Mucosa of descending colon (tissue), 3 donors: ENCODE results near the gene SIN3B. TPM values are rescaled to one million over a fixed set of nuclear protein-coding genes. Genes with fewer than 3 reads are reported as not detected.
A peak's percentile ranks its signal among the peaks of the same experiment; 100 is the strongest.

Experiments used
- ATAC-seq: fragments of 200-7000 bp; cut with Tn5 transposase; one replicate; pipeline ENCODE4 v1.9.1; 2020; ENCODE audit warnings: mild to moderate bottlenecking, moderate library complexity
- DNase-seq, 3 donors: peaks; one replicate each; pipeline ENCODE4 v3.0.0-alpha.2; 2020
- H3K36me3 ChIP-seq: fragments of 200-600 bp; one replicate; pipeline ENCODE4 v1.8.0; 2021; ENCODE audit warnings: low read depth, mild to moderate bottlenecking
- H3K4me1 ChIP-seq: fragments of 200-600 bp; one replicate; pipeline ENCODE4 v1.8.0; 2021; ENCODE audit warnings: low read depth, mild to moderate bottlenecking
- H3K4me3 ChIP-seq: fragments of 200-600 bp; one replicate; pipeline ENCODE4 v1.8.0; 2021; ENCODE audit warnings: mild to moderate bottlenecking
- H3K9me3 ChIP-seq: fragments of 200-600 bp; one replicate; pipeline ENCODE4 v1.8.0; 2021; ENCODE audit warnings: mild to moderate bottlenecking
- intact Hi-C, 2 donors: fragments of 100-400 bp; cut with DNase I in 1 of 2; cut with micrococcal nuclease in 1 of 2; formaldehyde crosslinking; loops; one replicate each; pipeline versions ENCODE4 v1.11.0 to v1.11.1; 2022; cut with DNase I, micrococcal nuclease
- total RNA-seq, 3 donors: library from RNA; stranded (reverse); fragmentation: NEBNext Ultra II Directional in 2 of 3; extraction: Animal tissue kit (Norgen Biotek cat#: 25700) in 2 of 3; gene quantifications; one replicate each; pipeline versions ENCODE4 v1.2.1 to v1.2.4, GENCODE V29; 2021 to 2023
- TF ChIP-seq, protein P1 (sequence below): fragments of 200-600 bp; IDR thresholded peaks from one replicate; pipeline ENCODE4 v1.8.0; 2022; ENCODE audit warnings: antibody characterized with exemption, mild to moderate bottlenecking
- donor health status: DM: no; HTN: no; CAD: no; lungs with moderate emphysema.
- donor health status: DM: no; HTN: no; CAD: no.
- donor health status: DM: no; HTN: yes; CAD: no.

SIN3B gene
- total RNA-seq, 3 donors from 2014 or later: 30.7 to 56.6 (median 38.9) TPM

DNA sequence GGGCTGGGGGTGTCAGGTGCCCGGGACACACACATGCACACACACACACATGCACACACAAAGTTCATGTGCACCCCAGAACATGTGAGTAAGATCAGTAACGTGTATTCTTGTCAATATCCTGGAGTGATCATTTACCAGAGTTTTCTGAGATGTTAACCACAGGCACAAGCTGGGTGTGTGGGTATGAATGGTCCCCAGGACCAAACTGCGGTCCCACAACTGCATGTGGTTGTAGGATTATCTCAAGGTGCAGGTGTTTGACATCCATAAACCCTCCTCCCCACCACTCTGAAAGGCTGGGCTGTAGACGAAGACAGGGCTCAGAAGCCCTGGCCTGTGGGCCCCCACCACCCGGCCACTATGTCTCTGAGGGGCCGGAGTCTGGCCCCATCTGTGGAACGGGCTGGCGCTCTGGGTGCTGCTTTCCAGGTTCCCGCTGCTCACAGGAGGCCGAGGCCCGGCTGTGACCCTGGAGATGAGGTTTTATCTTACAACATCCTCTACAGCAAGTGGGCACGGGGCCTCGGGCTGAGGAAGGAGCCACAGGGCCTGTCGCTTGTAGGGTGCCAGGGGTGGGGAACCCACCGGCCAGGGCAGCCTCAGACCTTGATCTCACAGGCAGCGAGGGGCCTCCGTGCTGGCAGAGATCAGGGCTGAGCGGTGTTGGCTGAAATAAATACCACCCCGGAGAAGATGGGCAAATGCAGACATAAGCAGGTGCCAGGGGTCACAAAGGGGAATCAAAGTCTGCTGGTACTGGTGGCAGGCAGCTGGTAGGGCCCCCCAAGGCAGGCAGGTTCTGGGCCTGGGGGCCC, 63.9 kb downstream of the SIN3B start:
- DNase-seq (no peak), ATAC-seq (no peak)
- H3K36me3 ChIP-seq: no peaks in the 10 kb centered on the region
- intact Hi-C loops: no loop called here
- H3K4me3 ChIP-seq: no peak overlapping the region
- peaks cover 6% of the 10 kb centered on the region for H3K4me1 ChIP-seq
- TF ChIP-seq, protein P1, sequence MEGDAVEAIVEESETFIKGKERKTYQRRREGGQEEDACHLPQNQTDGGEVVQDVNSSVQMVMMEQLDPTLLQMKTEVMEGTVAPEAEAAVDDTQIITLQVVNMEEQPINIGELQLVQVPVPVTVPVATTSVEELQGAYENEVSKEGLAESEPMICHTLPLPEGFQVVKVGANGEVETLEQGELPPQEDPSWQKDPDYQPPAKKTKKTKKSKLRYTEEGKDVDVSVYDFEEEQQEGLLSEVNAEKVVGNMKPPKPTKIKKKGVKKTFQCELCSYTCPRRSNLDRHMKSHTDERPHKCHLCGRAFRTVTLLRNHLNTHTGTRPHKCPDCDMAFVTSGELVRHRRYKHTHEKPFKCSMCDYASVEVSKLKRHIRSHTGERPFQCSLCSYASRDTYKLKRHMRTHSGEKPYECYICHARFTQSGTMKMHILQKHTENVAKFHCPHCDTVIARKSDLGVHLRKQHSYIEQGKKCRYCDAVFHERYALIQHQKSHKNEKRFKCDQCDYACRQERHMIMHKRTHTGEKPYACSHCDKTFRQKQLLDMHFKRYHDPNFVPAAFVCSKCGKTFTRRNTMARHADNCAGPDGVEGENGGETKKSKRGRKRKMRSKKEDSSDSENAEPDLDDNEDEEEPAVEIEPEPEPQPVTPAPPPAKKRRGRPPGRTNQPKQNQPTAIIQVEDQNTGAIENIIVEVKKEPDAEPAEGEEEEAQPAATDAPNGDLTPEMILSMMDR: no peak
- no peaks in the 10 kb centered on the region for H3K9me3 ChIP-seq

DNA sequence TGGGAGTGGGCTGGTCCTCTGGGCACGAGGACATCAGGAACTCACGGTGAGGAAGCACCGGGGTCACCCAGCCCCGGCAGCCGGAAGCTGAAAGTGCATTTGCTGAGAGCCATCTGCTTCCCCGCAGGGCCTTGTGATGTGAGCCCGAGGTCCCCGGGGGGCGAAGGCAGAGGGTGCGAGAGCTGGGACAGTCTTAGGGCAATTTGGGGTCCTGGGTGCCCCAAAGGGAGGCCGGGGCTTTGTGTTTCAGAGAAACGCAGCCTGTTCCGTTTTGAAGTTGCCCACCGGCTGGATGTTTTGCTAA, 64.4 kb downstream of the SIN3B start:
- TF ChIP-seq, protein P1: no peak
- intact Hi-C loops: no loop called here
- H3K36me3 ChIP-seq: no peaks in the 10 kb centered on the region
- ATAC-seq: no peak
- no peak overlapping the region for H3K4me3 ChIP-seq
- H3K9me3 ChIP-seq: no peaks in the 10 kb centered on the region
- H3K4me1 ChIP-seq: peaks cover 6% of the 10 kb centered on the region
- no peak for DNase-seq

DNA sequence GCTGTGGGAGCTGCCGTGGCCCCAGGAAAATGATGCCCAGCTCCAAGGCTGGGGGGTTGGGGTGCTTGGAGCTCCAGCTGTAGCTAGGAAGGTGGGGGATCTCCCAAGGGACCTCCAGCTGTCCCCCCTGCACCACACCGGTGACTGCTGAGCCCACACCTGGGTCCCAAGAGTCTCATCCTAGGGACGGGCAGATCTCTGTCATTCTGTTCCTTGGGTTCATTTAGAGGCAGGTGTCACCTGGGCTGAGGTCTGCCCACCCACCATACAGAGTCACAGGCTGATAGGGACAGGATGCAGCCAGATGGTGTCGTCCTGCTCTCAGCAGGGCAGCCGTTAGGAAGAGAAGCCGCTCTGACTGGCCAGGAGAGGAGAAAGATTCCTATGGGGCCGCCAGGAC, 64.9 kb downstream of the SIN3B start:
- TF ChIP-seq, protein P1: no peak
- intact Hi-C loops: no loop called here
- Histone ChIP-seq H3K36me3 (no peaks in the 10 kb centered on the region), H3K9me3 (no peaks in the 10 kb centered on the region), H3K4me1 (peaks cover 6% of the 10 kb centered on the region), H3K4me3 (no peak overlapping the region)
- DNase-seq: no peak
- ATAC-seq: no peak

DNA sequence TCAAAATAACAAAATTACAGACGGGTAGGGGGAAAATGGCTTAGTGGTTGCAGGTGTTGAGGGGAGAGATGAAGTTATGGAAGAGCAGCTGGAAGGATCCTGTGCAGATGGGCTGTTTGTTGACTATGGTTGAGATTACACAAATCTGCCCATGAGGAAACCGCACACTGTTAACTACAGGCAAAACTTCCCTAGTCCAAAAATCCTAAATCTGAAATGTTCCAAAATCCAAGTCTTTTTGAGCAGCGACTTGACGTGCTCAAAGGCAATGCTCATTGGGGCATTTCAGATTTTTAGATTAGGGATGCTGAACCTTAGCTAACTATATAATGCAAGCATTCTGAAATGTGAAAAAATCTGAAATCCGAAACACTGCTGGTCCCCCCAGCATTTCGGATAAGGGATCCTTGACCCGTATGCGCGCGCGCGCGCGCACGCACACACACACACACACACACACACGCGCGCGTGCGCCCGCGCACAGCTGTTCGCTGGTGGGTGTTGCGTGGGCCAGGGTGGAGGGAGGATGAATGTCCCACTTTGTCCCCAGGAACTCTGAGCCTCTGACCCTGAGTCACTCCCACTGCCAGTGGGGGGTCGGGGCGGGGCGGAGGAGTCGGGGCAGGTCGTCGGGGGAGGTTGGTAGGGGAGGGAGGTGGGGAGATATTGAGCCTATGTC, 66.4 kb downstream of the SIN3B start:
- intact Hi-C loops: no loop called here

DNA sequence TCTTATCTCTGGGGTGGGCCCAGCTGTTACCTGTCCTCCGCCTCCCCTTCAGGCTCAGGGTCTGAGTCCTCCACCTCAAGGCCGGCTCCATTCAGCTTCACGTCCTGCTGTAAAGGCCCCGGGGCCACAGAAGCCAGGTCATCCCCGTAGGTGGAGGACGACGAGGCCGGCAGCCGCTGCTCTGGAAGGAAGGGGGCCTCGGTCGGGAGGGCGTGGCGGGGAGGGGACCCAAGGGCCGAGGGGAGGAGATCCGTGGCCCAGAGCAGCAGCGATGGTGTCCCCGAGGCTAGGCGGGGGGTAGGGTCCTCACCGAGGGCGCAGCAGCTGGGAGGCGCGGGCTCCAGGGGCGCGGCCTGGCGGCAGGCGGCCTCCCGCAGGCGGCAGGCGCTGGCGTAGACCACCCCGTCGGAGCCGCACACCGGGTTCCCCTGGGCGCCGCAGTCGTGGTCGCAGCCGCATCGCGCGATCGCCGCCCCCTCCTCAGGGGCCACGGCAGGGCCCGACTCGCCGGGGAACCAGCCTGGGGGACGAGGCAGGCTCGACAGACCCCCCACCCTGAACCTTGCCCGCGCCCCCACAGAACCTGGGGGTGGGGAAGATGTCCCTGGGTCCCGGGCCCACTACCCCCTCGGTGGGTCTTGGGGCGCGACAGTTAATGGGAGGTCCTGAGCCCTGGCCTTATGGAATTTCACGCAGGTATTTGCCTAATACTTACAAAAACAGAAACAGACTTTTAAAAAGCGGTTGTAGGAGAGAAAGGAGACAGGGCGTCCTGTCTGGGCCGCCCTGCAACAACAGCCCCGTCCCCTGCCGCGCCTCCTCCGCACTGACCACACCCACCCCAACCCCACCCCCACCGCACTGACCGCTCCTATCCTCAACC, 67.2 kb downstream of the SIN3B start:
- TF ChIP-seq, protein P1: no peak
- intact Hi-C loops: no loop called here
- no peak for ATAC-seq
- H3K9me3 ChIP-seq: no peaks in the 10 kb centered on the region
- H3K4me3 ChIP-seq: no peak overlapping the region
- peaks cover 6% of the 10 kb centered on the region for H3K4me1 ChIP-seq
- DNase-seq: peak in 2 of 3 donors; percentile 31 to 67
- no peaks in the 10 kb centered on the region for H3K36me3 ChIP-seq

More for the DNA sequence above, 66.4 kb downstream of the SIN3B start:
- Histone ChIP-seq H3K36me3 (no peaks in the 10 kb centered on the region), H3K4me3 (no peak overlapping the region), H3K9me3 (no peaks in the 10 kb centered on the region), H3K4me1 (peaks cover 6% of the 10 kb centered on the region)
- DNase-seq (peak in 1 of 3 donors; percentile 52), ATAC-seq (no peak)
- TF ChIP-seq, protein P1: no peak
